K562 (cell line): ENCODE measurements around the gene SPEG. TPM values are rescaled to one million over a fixed set of nuclear protein-coding genes. Genes with fewer than 3 reads are reported as not detected.

Source experiments
- BMI1 ChIP-seq: fragments of 150-350 bp; IDR thresholded peaks from 2 replicates; pipeline ENCODE4 v1.6.1; 2014; ENCODE audit warnings: low read length
- BRCA1 ChIP-seq, 2 experiments: fragments of 450-650 bp in 1 of 2; sonication (generic) in 1 of 2; formaldehyde crosslinking in 1 of 2; IDR thresholded peaks; 2 replicates each; pipeline versions ENCODE4 v1.5.0 to v1.6.1; 2017 to 2020; ENCODE audit warnings: mild to moderate bottlenecking in 1 of 2, missing genetic modification reagents in 1 of 2
- BRF1 ChIP-seq: IDR thresholded peaks from 3 replicates; pipeline ENCODE4 v1.6.1; 2011; ENCODE audit warnings: borderline replicate concordance, mild to moderate bottlenecking; ENCODE audit not compliant: insufficient read length; ENCODE audit errors: extremely low read depth
- C11orf30 ChIP-seq: fragments of 450-650 bp; IDR thresholded peaks from 2 replicates; pipeline ENCODE4 v1.6.1; 2016; ENCODE audit warnings: low read depth, mild to moderate bottlenecking
- FOXK1 ChIP-seq: sonication (generic); formaldehyde crosslinking; IDR thresholded peaks from 2 replicates; pipeline ENCODE4 v1.8.0; 2022; ENCODE audit warnings: missing genetic modification reagents, mild to moderate bottlenecking, borderline replicate concordance
- HIVEP1 ChIP-seq: fragments of 250-450 bp; sonication (Bioruptor Pico); IDR thresholded peaks from 2 replicates; pipeline ENCODE4 v1.4.0; 2020; ENCODE audit warnings: mild to moderate bottlenecking
- KHSRP ChIP-seq: fragments of 450-650 bp; IDR thresholded peaks from 2 replicates; pipeline ENCODE4 v1.6.1; 2017
- KLF1 ChIP-seq: fragments of 450-650 bp; IDR thresholded peaks from 2 replicates; pipeline ENCODE4 v1.6.1; 2016; ENCODE audit warnings: missing genetic modification characterization, missing compliant biosample characterization
- LCOR ChIP-seq: sonication (generic); formaldehyde crosslinking; IDR thresholded peaks from 2 replicates; pipeline ENCODE4 v1.8.0; 2022; ENCODE audit warnings: mild to moderate bottlenecking, missing genetic modification reagents
- NBN ChIP-seq: fragments of 450-650 bp; IDR thresholded peaks from 2 replicates; pipeline ENCODE4 v1.6.1; 2016; ENCODE audit warnings: low read depth, mild to moderate bottlenecking
- NFRKB ChIP-seq: fragments of 450-650 bp; IDR thresholded peaks from 2 replicates; pipeline ENCODE4 v1.6.1; 2016; ENCODE audit warnings: low read depth
- NFXL1 ChIP-seq: fragments of 450-650 bp; formaldehyde crosslinking; IDR thresholded peaks from 2 replicates; pipeline ENCODE4 v1.4.0; 2021; ENCODE audit warnings: mild to moderate bottlenecking
- NR2C1 ChIP-seq, 2 experiments: fragments of 450-650 bp; IDR thresholded peaks; 2 replicates each; pipeline ENCODE4 v1.6.1; 2017; ENCODE audit warnings: mild to moderate bottlenecking in 2 of 2, antibody characterized with exemption in 1 of 2, inconsistent platforms in 1 of 2, missing compliant biosample characterization in 1 of 2, missing genetic modification characterization in 1 of 2
- PHB ChIP-seq: fragments of 250-450 bp; sonication (Bioruptor Pico); IDR thresholded peaks from 2 replicates; pipeline ENCODE4 v1.5.0; 2021
- RAD21 ChIP-seq, 2 experiments: fragments of 250-450 bp in 1 of 2; fragments of 450-650 bp in 1 of 2; sonication (Bioruptor Pico) in 1 of 2; formaldehyde crosslinking in 1 of 2; IDR thresholded peaks in 1 of 2; conservative IDR thresholded peaks in 1 of 2; 2 replicates each; pipeline versions ENCODE4 v1.4.0 to v1.8.0; 2020 to 2022; ENCODE audit warnings: mild to moderate bottlenecking in 2 of 2, moderate library complexity in 1 of 2
- ZFP36 ChIP-seq: fragments of 150-350 bp; IDR thresholded peaks from 2 replicates; pipeline ENCODE4 v1.6.1; 2018; ENCODE audit warnings: low read length, low read depth; ENCODE audit not compliant: partially characterized antibody
- ZKSCAN8 ChIP-seq: fragments of 200-800 bp; sonication (Bioruptor generic); IDR thresholded peaks from 2 replicates; pipeline ENCODE4 v1.6.1; 2016; ENCODE audit warnings: missing genetic modification characterization, missing compliant biosample characterization
- ZNF146 ChIP-seq: IDR thresholded peaks from one replicate; pipeline ENCODE4 v1.6.1; 2018; ENCODE audit warnings: missing compliant biosample characterization; ENCODE audit not compliant: unreplicated experiment
- ZNF197 ChIP-seq: fragments of 200-800 bp; sonication (Bioruptor generic); IDR thresholded peaks from 2 replicates; pipeline ENCODE4 v1.6.1; 2016; ENCODE audit warnings: low read depth, missing genetic modification characterization, missing compliant biosample characterization
- ZNF717 ChIP-seq: fragments of 250-450 bp; sonication (Bioruptor Pico); IDR thresholded peaks from 2 replicates; pipeline ENCODE4 v1.5.0; 2021
- polyA plus RNA-seq, 8 experiments: library from polyadenylated mRNA; depleted of rRNA in 4 of 8; stranded (reverse) in 5 of 8; unstranded in 3 of 8; fragments of >200 nt; fragmentation: Nextera tagmentation in 2 of 8; fragmentation: Illumina TruSeq in 1 of 8; extraction: Ambion mirVana in 2 of 8; extraction: Trizol in 1 of 8; gene quantifications; 2 replicates each; pipeline versions ENCODE4 v1.2.1 to v1.2.3, GENCODE V29; 2011 to 2014; ENCODE audit warnings: inconsistent platforms in 1 of 8, missing spikeins in 1 of 8
- total RNA-seq, 7 experiments: library from RNA; depleted of rRNA in 6 of 7; stranded (reverse); fragments of >200 nt in 6 of 7; fragmentation: Illumina TruSeq in 2 of 7; extraction: Trizol in 2 of 7; gene quantifications; 2 replicates each; pipeline versions ENCODE4 v1.2.1 to v1.2.3, GENCODE V29; 2011 to 2021; ENCODE audit warnings: low replicate concordance in 1 of 7
- TF ChIP-seq, protein P1 (sequence below): sonication (generic); formaldehyde crosslinking; IDR thresholded peaks from 2 replicates; pipeline ENCODE4 v1.8.1; 2023; ENCODE audit warnings: mild to moderate bottlenecking, missing genetic modification reagents
- TF ChIP-seq, protein P2 (sequence below): fragments of 450-650 bp; IDR thresholded peaks from 2 replicates; pipeline ENCODE4 v1.6.1; 2017; ENCODE audit warnings: mild to moderate bottlenecking, moderate library complexity
- TF ChIP-seq, protein P3 (sequence below), 3 experiments: IDR thresholded peaks in 2 of 3; conservative IDR thresholded peaks in 1 of 3; 2 replicates each; pipeline ENCODE4 v1.5.1; 2011 to 2012; ENCODE audit warnings: low read length in 3 of 3, mild to moderate bottlenecking in 3 of 3, control low read depth in 2 of 3, improper control_type of control experiment in 1 of 3, inconsistent platforms in 1 of 3, low read depth in 1 of 3, mixed read lengths in 1 of 3, moderate library complexity in 1 of 3; ENCODE audit not compliant: insufficient read depth in 2 of 3

SPEG gene
- total and polyA plus RNA-seq, 9 of the 15 experiments (the other 6 are each of a cell fraction or from before 2014, with no cell fraction given): 0.49 to 8.7 (median 3.0) TPM

GRCh38 chr2:219530048-219530963, 95.7 kb downstream of the SPEG start (continued):
- TF ChIP-seq, protein P1, sequence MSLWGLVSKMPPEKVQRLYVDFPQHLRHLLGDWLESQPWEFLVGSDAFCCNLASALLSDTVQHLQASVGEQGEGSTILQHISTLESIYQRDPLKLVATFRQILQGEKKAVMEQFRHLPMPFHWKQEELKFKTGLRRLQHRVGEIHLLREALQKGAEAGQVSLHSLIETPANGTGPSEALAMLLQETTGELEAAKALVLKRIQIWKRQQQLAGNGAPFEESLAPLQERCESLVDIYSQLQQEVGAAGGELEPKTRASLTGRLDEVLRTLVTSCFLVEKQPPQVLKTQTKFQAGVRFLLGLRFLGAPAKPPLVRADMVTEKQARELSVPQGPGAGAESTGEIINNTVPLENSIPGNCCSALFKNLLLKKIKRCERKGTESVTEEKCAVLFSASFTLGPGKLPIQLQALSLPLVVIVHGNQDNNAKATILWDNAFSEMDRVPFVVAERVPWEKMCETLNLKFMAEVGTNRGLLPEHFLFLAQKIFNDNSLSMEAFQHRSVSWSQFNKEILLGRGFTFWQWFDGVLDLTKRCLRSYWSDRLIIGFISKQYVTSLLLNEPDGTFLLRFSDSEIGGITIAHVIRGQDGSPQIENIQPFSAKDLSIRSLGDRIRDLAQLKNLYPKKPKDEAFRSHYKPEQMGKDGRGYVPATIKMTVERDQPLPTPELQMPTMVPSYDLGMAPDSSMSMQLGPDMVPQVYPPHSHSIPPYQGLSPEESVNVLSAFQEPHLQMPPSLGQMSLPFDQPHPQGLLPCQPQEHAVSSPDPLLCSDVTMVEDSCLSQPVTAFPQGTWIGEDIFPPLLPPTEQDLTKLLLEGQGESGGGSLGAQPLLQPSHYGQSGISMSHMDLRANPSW (CRISPR knock-in tag): no peak
- no peak for TF ChIP-seq BRF1
- TF ChIP-seq, protein P2, sequence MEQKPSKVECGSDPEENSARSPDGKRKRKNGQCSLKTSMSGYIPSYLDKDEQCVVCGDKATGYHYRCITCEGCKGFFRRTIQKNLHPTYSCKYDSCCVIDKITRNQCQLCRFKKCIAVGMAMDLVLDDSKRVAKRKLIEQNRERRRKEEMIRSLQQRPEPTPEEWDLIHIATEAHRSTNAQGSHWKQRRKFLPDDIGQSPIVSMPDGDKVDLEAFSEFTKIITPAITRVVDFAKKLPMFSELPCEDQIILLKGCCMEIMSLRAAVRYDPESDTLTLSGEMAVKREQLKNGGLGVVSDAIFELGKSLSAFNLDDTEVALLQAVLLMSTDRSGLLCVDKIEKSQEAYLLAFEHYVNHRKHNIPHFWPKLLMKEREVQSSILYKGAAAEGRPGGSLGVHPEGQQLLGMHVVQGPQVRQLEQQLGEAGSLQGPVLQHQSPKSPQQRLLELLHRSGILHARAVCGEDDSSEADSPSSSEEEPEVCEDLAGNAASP: no peak
- no peak for TF ChIP-seq BRCA1 (IDR thresholded peaks at IDR 0.05)
- no peak for TF ChIP-seq BRCA1 (CRISPR knock-in tag; IDR thresholded peaks at IDR 0.05)
- no peak for TF ChIP-seq ZNF717
- peak; percentile 14 for TF ChIP-seq ZFP36
- TF ChIP-seq HIVEP1 (CRISPR knock-in tag): no peak
- no peak for TF ChIP-seq PHB
- no peak for TF ChIP-seq NR2C1 (IDR thresholded peaks at IDR 0.05)
- TF ChIP-seq NR2C1 (tag; IDR thresholded peaks at IDR 0.05): no peak
- TF ChIP-seq ZNF197 (CRISPR knock-in tag): no peak
- TF ChIP-seq ZKSCAN8: no peak
- no peak for TF ChIP-seq KHSRP
- TF ChIP-seq KLF1 (tag): no peak
- TF ChIP-seq NBN: no peak
- no peak for TF ChIP-seq FOXK1 (CRISPR knock-in tag)
- no peak for TF ChIP-seq NFXL1 (CRISPR knock-in tag)
- TF ChIP-seq C11orf30: no peak
- no peak for TF ChIP-seq ZNF146
- peak; percentile 98 to 99 for TF ChIP-seq RAD21 (CRISPR knock-in tag; conservative IDR thresholded peaks at IDR 0.05 in 1 of 2, IDR thresholded peaks at IDR 0.05 in 1 of 2)
- TF ChIP-seq, protein P3, sequence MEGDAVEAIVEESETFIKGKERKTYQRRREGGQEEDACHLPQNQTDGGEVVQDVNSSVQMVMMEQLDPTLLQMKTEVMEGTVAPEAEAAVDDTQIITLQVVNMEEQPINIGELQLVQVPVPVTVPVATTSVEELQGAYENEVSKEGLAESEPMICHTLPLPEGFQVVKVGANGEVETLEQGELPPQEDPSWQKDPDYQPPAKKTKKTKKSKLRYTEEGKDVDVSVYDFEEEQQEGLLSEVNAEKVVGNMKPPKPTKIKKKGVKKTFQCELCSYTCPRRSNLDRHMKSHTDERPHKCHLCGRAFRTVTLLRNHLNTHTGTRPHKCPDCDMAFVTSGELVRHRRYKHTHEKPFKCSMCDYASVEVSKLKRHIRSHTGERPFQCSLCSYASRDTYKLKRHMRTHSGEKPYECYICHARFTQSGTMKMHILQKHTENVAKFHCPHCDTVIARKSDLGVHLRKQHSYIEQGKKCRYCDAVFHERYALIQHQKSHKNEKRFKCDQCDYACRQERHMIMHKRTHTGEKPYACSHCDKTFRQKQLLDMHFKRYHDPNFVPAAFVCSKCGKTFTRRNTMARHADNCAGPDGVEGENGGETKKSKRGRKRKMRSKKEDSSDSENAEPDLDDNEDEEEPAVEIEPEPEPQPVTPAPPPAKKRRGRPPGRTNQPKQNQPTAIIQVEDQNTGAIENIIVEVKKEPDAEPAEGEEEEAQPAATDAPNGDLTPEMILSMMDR (IDR thresholded peaks at IDR 0.05 in 2 of 3, conservative IDR thresholded peaks at IDR 0.05 in 1 of 3; ENCODE audit: insufficient read depth in 2 of 3, low read depth in 1 of 3, low read length in 3 of 3): peak; percentile 91 to 98 (median 97)
- TF ChIP-seq NFRKB: no peak
- TF ChIP-seq LCOR (CRISPR knock-in tag): 0 out of 2 replicates have a peak, but pooled peaks have one; percentile 38
- no peak for TF ChIP-seq BMI1
